GM19238 (cell line): Measurements from ENCODE around the gene CFAP97D2.
"Not testable (repeated sequence)": the region's sequence is repeated elsewhere in the genome, so short reads cannot be mapped to it uniquely, and the experiment has no call there.

ENCODE experiments used
- DNase-seq: peaks from one replicate; pipeline ENCODE4 v3.0.0; 2011; ENCODE audit warnings: low spot score; ENCODE audit not compliant: insufficient read length

Gene CFAP97D2

GRCh38 chr13:114179087-114179658 is at the start of gene CFAP97D2:
Gene CFAP97D2 (plus strand): TSS chr13:114179257. CDS start chr13:114179331, 74 bp downstream.
- DNase-seq, result no peak

GRCh38 chr13:114129649-114130062 is 49.4 kb upstream of the CFAP97D2 start:
- no peak for DNase-seq

- no peak for DNase-seq
Measured at GRCh38 chr13:114130131-114130836, 48.8 kb upstream of the CFAP97D2 start.

GRCh38 chr13:114130837-114131582 is 48.0 kb upstream of the CFAP97D2 start:
- DNase-seq, result peak; percentile 61

- DNase-seq, result peak; percentile 49
Measured at GRCh38 chr13:114131583-114132418, 47.3 kb upstream of the CFAP97D2 start.

- DNase-seq, result peak; percentile 91
Measured at GRCh38 chr13:114132419-114133121, 46.5 kb upstream of the CFAP97D2 start, which contains the start of gene RASA3. Gene RASA3 (minus strand): TSS chr13:114132623. CDS start chr13:114132489, 134 bp downstream.

GRCh38 chr13:114133126-114133525 is 45.9 kb upstream of the CFAP97D2 start:
- not testable (repeated sequence) for DNase-seq

- DNase-seq, result not testable (repeated sequence)
Measured at GRCh38 chr13:114133552-114133951, 45.5 kb upstream of the CFAP97D2 start.

GRCh38 chr13:114134111-114134943 is 44.7 kb upstream of the CFAP97D2 start:
- no peak for DNase-seq

GRCh38 chr13:114134944-114135610 is 44.0 kb upstream of the CFAP97D2 start:
- no peak for DNase-seq

- no peak for DNase-seq
Measured at GRCh38 chr13:114135731-114136171, 43.3 kb upstream of the CFAP97D2 start.

GRCh38 chr13:114136576-114136975 is 42.5 kb upstream of the CFAP97D2 start:
- DNase-seq, result no peak

- no peak for DNase-seq
Measured at GRCh38 chr13:114140131-114140905, 38.7 kb upstream of the CFAP97D2 start.

- no peak for DNase-seq
Measured at GRCh38 chr13:114140906-114141250, 38.2 kb upstream of the CFAP97D2 start.

- DNase-seq, result no peak
Measured at GRCh38 chr13:114141261-114141996, 37.6 kb upstream of the CFAP97D2 start.

GRCh38 chr13:114142137-114142550 is 36.9 kb upstream of the CFAP97D2 start:
- no peak for DNase-seq

GRCh38 chr13:114142640-114143490 is 36.2 kb upstream of the CFAP97D2 start:
- DNase-seq, result no peak
